B cell (primary cell): ENCODE data around the gene PRDM11. TPM values are rescaled to one million over a fixed set of nuclear protein-coding genes. Genes with fewer than 3 reads are reported as not detected.
"Not testable (repeated sequence)": the region's sequence is repeated elsewhere in the genome, so short reads cannot be mapped to it uniquely, and the experiment has no call there.

ENCODE experiments used
- ATAC-seq: fragments of 200-7000 bp; cut with Tn5 transposase; one replicate; pipeline ENCODE4 v1.10.0; 2021; ENCODE audit warnings: low read depth, mild to moderate bottlenecking, moderate number of reproducible peaks, moderate library complexity
- CTCF ChIA-PET: fragments of 350-600 bp; sonication (Branson Sonifier 250); formaldehyde crosslinking; loops from one replicate; lab custom pipeline; 2021; ENCODE audit warnings: antibody characterized with exemption, inconsistent platforms; lab: Charles Lee
- POLR2A ChIA-PET: fragments of 350-600 bp; sonication (Branson Sonifier 250); formaldehyde crosslinking; loops from one replicate; lab custom pipeline; 2021; ENCODE audit warnings: antibody characterized with exemption; lab: Charles Lee
- DNase-seq: peaks from one replicate; pipeline ENCODE4 v3.0.0; 2013
- H2AFZ ChIP-seq: 2 replicates; pipeline ENCODE4 v1.6.1; 2012; ENCODE audit warnings: mild to moderate bottlenecking, low read depth, low read length; ENCODE audit not compliant: insufficient read depth, poor library complexity, severe bottlenecking
- H3K27ac ChIP-seq, 2 donors: 1 replicate in 1 of 2; 2 replicates in 1 of 2; pipeline ENCODE4 v1.5.1; 2012 to 2013; ENCODE audit warnings: low read length in 2 of 2, mild to moderate bottlenecking in 2 of 2, moderate library complexity in 1 of 2
- H3K27me3 ChIP-seq, 4 experiments: fragments of 200-600 bp in 1 of 4; sonication (generic) in 1 of 4; replicated peaks in 1 of 4; 1 replicate in 2 of 4; 2 replicates in 2 of 4; pipeline versions ENCODE4 v1.6.1 to v1.7.0; 2013 to 2016; ENCODE audit warnings: low read length in 3 of 4, mild to moderate bottlenecking in 2 of 4, mixed read lengths in 1 of 4, moderate library complexity in 1 of 4; ENCODE audit not compliant: insufficient read depth in 4 of 4, control insufficient read depth in 3 of 4; ENCODE audit errors: control extremely low read depth in 1 of 4
- H3K36me3 ChIP-seq, 2 experiments: replicated peaks in 1 of 2; 1 replicate in 1 of 2; 2 replicates in 1 of 2; pipeline versions ENCODE4 v1.6.1 to v1.7.1; 2013; ENCODE audit warnings: low read length in 1 of 2; ENCODE audit not compliant: insufficient read depth in 2 of 2, control insufficient read depth in 1 of 2; ENCODE audit errors: control extremely low read depth in 1 of 2, extremely low read depth in 1 of 2
- H3K4me1 ChIP-seq, 2 donors: fragments of 200-600 bp in 1 of 2; sonication (generic) in 1 of 2; 1 replicate in 1 of 2; 2 replicates in 1 of 2; pipeline versions ENCODE4 v1.5.1 to v1.6.1; 2013 to 2017; ENCODE audit warnings: low read length in 2 of 2; ENCODE audit not compliant: control insufficient read depth in 2 of 2, insufficient read depth in 2 of 2
- H3K4me2 ChIP-seq: replicated peaks from 2 replicates; pipeline ENCODE3; 2012; ENCODE audit warnings: mild to moderate bottlenecking, low read depth, low read length; ENCODE audit not compliant: poor library complexity, severe bottlenecking
- H3K4me3 ChIP-seq, 5 experiments: fragments of 200-600 bp in 1 of 5; sonication (generic) in 1 of 5; 1 replicate in 3 of 5; 2 replicates in 2 of 5; pipeline versions ENCODE4 v1.5.1 to v1.7.0; 2011 to 2016; ENCODE audit warnings: low read length in 4 of 5, mild to moderate bottlenecking in 4 of 5, low read depth in 2 of 5, control low read depth in 1 of 5, moderate library complexity in 1 of 5; ENCODE audit not compliant: insufficient read depth in 1 of 5; ENCODE audit errors: control extremely low read depth in 1 of 5, extremely low read depth in 1 of 5
- H3K79me2 ChIP-seq: fragments of 200-600 bp; sonication (generic); one replicate; pipeline ENCODE4 v1.6.0; 2016; ENCODE audit warnings: low read length; ENCODE audit not compliant: control insufficient read depth, insufficient read depth
- H3K9ac ChIP-seq: fragments of 200-600 bp; sonication (generic); 2 replicates; pipeline ENCODE4 v1.6.1; 2017; ENCODE audit warnings: mild to moderate bottlenecking, low read length, moderate library complexity
- H3K9me3 ChIP-seq, 3 donors: one replicate each; pipeline versions ENCODE4 v1.6.1 to v1.7.1; 2013; ENCODE audit warnings: low read length in 2 of 3; ENCODE audit not compliant: control insufficient read depth in 2 of 3, insufficient read depth in 1 of 3; ENCODE audit errors: control extremely low read depth in 1 of 3
- H4K20me1 ChIP-seq: 2 replicates; pipeline ENCODE4 v1.6.0; 2012; ENCODE audit warnings: mild to moderate bottlenecking, low read length; ENCODE audit not compliant: insufficient read depth, control insufficient read depth, poor library complexity, severe bottlenecking
- H3K27ac Mint-ChIP-seq: one replicate; pipeline ENCODE4 v1.8.0; 2021; ENCODE audit warnings: mixed read lengths
- H3K27me3 Mint-ChIP-seq: one replicate; pipeline ENCODE4 v1.8.0; 2021; ENCODE audit warnings: mixed read lengths
- H3K4me1 Mint-ChIP-seq: one replicate; pipeline ENCODE4 v1.8.0; 2021; ENCODE audit warnings: mixed read lengths
- H3K4me3 Mint-ChIP-seq: one replicate; pipeline ENCODE4 v1.8.0; 2021; ENCODE audit warnings: mixed read lengths
- H3K9me3 Mint-ChIP-seq: one replicate; pipeline ENCODE4 v1.8.0; 2022; ENCODE audit warnings: mixed read lengths; ENCODE audit not compliant: insufficient read depth
- EZH2 ChIP-seq: IDR thresholded peaks from 2 replicates; pipeline ENCODE4 v1.6.1; 2012; ENCODE audit warnings: borderline replicate concordance, low read depth, mild to moderate bottlenecking, moderate library complexity, low read length; ENCODE audit not compliant: insufficient read depth, poor library complexity, severe bottlenecking
- WGBS: methylation state at CpG from one replicate; pipeline ENCODE4 v1.1.5; 2013; ENCODE audit warnings: missing lambda C conversion rate; ENCODE audit not compliant: insufficient coverage; 5-methylcytosine and 5-hydroxymethylcytosine counted together
- intact Hi-C: fragments of 100-400 bp; cut with micrococcal nuclease; formaldehyde crosslinking; loops from one replicate; pipeline ENCODE4 v1.10.0; 2022
- polyA plus RNA-seq: library from polyadenylated mRNA; depleted of rRNA; stranded (reverse); fragments of >200 nt; gene quantifications from 2 replicates; pipeline ENCODE4 v1.2.3, GENCODE V29; 2012
- total RNA-seq, 2 donors: library from RNA; stranded (reverse); fragments of 120-200 nt in 1 of 2; gene quantifications; 1 replicate in 1 of 2; 2 replicates in 1 of 2; pipeline versions ENCODE4 v1.2.3 to v1.2.4, GENCODE V29; 2013 to 2022
- TF ChIP-seq, protein P1 (sequence below): fragments of 200-600 bp; IDR thresholded peaks from one replicate; pipeline ENCODE4 v1.8.0; 2022; ENCODE audit warnings: antibody characterized with exemption, mild to moderate bottlenecking

The PRDM11 gene
- total and polyA plus RNA-seq, 2 donors (not counting 1 experiment from before 2014, with no cell fraction given) = 9.5 to 26.2 TPM

DNA sequence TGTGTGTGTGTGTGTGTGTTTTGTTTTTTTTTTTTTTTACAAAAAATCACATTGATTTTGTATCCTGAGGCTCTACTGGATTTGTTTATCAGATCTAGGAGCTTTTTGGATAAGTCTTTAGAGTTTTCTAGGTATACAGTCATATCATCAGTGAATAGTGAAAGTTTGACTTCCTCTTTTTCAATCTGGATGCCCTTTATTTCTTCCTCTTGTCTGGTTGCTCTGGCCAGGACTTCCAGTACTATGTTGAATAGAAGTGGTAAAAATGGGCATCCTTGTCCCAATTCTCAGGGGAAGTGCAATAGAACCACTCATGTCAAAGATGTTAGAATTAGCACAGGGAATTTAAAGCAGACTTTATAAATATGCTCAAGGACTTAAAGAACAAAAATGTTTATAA, 32.6 kb upstream of the PRDM11 start:
- H3K27me3 Mint-ChIP-seq = peaks cover 62% of the 10 kb centered on the region
- no peak overlapping the region for H3K27ac ChIP-seq
- H3K4me3 ChIP-seq = no peak overlapping the region
- H3K4me3 Mint-ChIP-seq = no peak overlapping the region
- no peak overlapping the region for H2AFZ ChIP-seq
- intact Hi-C loops = no loop called here
- no peaks in the 10 kb centered on the region for H3K9me3 ChIP-seq
- ChIA-PET POLR2A (no interaction called here), CTCF (interaction anchor here (0.7 to 30.6 kb wide), 7 partner anchors 9 to 223 kb away, joined by 3 to 1701 read pairs (median 7); no protein-coding TSS in a partner anchor)
- no peaks in the 10 kb centered on the region for H3K79me2 ChIP-seq
- no peaks in the 10 kb centered on the region for H3K36me3 ChIP-seq
- H3K4me1 ChIP-seq = peaks cover 0 to 5% of the 10 kb centered on the region in 2 donors
- H3K27ac Mint-ChIP-seq = no peak overlapping the region
- H3K27me3 ChIP-seq = peaks cover 0 to 24% (median 15%) of the 10 kb centered on the region in 4 experiments
- no peak for TF ChIP-seq EZH2
- TF ChIP-seq, protein P1, sequence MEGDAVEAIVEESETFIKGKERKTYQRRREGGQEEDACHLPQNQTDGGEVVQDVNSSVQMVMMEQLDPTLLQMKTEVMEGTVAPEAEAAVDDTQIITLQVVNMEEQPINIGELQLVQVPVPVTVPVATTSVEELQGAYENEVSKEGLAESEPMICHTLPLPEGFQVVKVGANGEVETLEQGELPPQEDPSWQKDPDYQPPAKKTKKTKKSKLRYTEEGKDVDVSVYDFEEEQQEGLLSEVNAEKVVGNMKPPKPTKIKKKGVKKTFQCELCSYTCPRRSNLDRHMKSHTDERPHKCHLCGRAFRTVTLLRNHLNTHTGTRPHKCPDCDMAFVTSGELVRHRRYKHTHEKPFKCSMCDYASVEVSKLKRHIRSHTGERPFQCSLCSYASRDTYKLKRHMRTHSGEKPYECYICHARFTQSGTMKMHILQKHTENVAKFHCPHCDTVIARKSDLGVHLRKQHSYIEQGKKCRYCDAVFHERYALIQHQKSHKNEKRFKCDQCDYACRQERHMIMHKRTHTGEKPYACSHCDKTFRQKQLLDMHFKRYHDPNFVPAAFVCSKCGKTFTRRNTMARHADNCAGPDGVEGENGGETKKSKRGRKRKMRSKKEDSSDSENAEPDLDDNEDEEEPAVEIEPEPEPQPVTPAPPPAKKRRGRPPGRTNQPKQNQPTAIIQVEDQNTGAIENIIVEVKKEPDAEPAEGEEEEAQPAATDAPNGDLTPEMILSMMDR = no peak
- DNase-seq (no peak), ATAC-seq (peak; percentile 33)
- H3K4me2 ChIP-seq = no peak overlapping the region
- no peaks in the 10 kb centered on the region for H3K9me3 Mint-ChIP-seq
- H3K4me1 Mint-ChIP-seq = peaks cover 3% of the 10 kb centered on the region
- no peaks in the 10 kb centered on the region for H4K20me1 ChIP-seq
- H3K9ac ChIP-seq = no peak overlapping the region

DNA sequence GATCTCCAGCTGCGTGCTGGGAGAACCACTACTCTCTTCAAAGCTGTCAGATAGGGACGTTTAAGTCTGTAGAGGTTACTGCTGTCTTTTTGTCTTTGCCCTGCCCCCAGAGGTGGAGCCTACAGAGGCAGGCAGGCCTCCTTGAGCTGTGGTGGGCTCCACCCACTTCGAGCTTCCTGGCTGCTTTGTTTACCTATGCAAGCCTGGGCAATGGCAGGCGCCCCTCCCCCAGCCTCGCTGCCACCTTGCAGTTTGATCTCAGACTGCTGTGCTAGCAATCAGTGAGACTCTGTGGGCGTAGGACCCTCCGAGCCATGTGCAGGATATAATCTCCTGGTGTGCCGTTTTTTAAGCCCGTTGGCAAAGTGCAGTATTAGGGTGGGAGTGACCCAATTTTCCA, 18.6 kb upstream of the PRDM11 start:
- H3K27me3 ChIP-seq, H3K9ac ChIP-seq, H2AFZ ChIP-seq, intact Hi-C loops, DNase-seq, H3K4me3 ChIP-seq, H3K4me3 Mint-ChIP-seq, H3K27ac Mint-ChIP-seq, H3K4me1 ChIP-seq, H3K27ac ChIP-seq, H3K79me2 ChIP-seq, H3K9me3 ChIP-seq, H3K36me3 ChIP-seq, POLR2A ChIA-PET, ATAC-seq, H3K4me2 ChIP-seq, H4K20me1 ChIP-seq, H3K4me1 Mint-ChIP-seq, H3K9me3 Mint-ChIP-seq: not testable (repeated sequence)
- CTCF ChIA-PET = interaction anchor here (2.1 kb wide), 1 partner anchor 16 kb away, joined by 6 read pairs; no protein-coding TSS in a partner anchor
- peaks cover 34% of the 10 kb centered on the region for H3K27me3 Mint-ChIP-seq
- 90% methylated on average over 5 of the region's 9 CpGs for WGBS
